Mammary epithelial cell (primary cell): Measurements from ENCODE around the gene CCDC57.

Experiments used
- CTCF ChIP-seq, 2 donors: IDR thresholded peaks in 1 of 2; conservative IDR thresholded peaks in 1 of 2; 2 replicates each; pipeline ENCODE4 v1.5.1; 2011 to 2012; ENCODE audit warnings: inconsistent platforms in 2 of 2, low read length in 2 of 2, mild to moderate bottlenecking in 2 of 2, control low read depth in 1 of 2, low read depth in 1 of 2; ENCODE audit not compliant: insufficient read depth in 1 of 2; ENCODE audit errors: extremely low read depth in 1 of 2
- EZH2 ChIP-seq: IDR thresholded peaks from 2 replicates; pipeline ENCODE4 v1.6.1; 2012; ENCODE audit warnings: low read length, inconsistent platforms, borderline replicate concordance

- no peak for TF ChIP-seq CTCF (conservative IDR thresholded peaks at IDR 0.05 in 1 of 2, IDR thresholded peaks at IDR 0.05 in 1 of 2; ENCODE audit: extremely low read depth in 1 of 2, insufficient read depth in 1 of 2, low read depth in 1 of 2, low read length in 2 of 2)
- no peak for TF ChIP-seq EZH2
These were observed 10.2 kb upstream of the CCDC57 start for GRCh38 chr17:82222816-82223215.
